Stimulated activated effector memory CD8-positive, alpha-beta T cell treated with anti-CD3 and anti-CD28 coated beads, Interleukin-12 subunit alpha, Interleukin-12 subunit beta, amount 100 ng/mL, for 72 hours (primary cell): ENCODE results near the gene TMEM120B.

ENCODE experiments used
- ATAC-seq: fragments of 150-1000 bp; cut with Tn5 transposase; 2 replicates; pipeline ENCODE4 v1.10.0; 2021
- DNase-seq, 2 donors: peaks; one replicate each; pipeline ENCODE4 v3.0.0; 2021 to 2022; ENCODE audit warnings: low spot score in 2 of 2
- H3K27ac Mint-ChIP-seq: one replicate; pipeline ENCODE4 v1.8.0; 2022; ENCODE audit warnings: mild to moderate bottlenecking, mixed read lengths
- H3K36me3 Mint-ChIP-seq: one replicate; pipeline ENCODE4 v1.8.0; 2022; ENCODE audit warnings: mild to moderate bottlenecking, mixed read lengths
- H3K4me1 Mint-ChIP-seq: one replicate; pipeline ENCODE4 v1.8.0; 2022; ENCODE audit warnings: mixed read lengths
- H3K4me3 Mint-ChIP-seq: one replicate; pipeline ENCODE4 v1.8.0; 2022; ENCODE audit warnings: mild to moderate bottlenecking, mixed read lengths
- H3K9me3 Mint-ChIP-seq: one replicate; pipeline ENCODE4 v1.8.0; 2022; ENCODE audit warnings: mixed read lengths

Gene TMEM120B

GRCh38 chr12:121769831-121770301 is 57.3 kb downstream of the TMEM120B start:
- no peak for ATAC-seq
- Mint-ChIP-seq H3K36me3 (peaks cover 15% of the 10 kb centered on the region), H3K4me3 (no peak overlapping the region), H3K4me1 (peaks cover 9% of the 10 kb centered on the region), H3K27ac (peak overlapping the region; percentile 54), H3K9me3 (no peaks in the 10 kb centered on the region)
- DNase-seq = no peak

GRCh38 chr12:121770388-121770787 is 57.8 kb downstream of the TMEM120B start:
- Mint-ChIP-seq H3K4me1 (peaks cover 9% of the 10 kb centered on the region), H3K9me3 (no peaks in the 10 kb centered on the region), H3K27ac (no peak overlapping the region), H3K36me3 (peaks cover 20% of the 10 kb centered on the region), H3K4me3 (no peak overlapping the region)
- DNase-seq = no peak
- ATAC-seq = no peak

DNA sequence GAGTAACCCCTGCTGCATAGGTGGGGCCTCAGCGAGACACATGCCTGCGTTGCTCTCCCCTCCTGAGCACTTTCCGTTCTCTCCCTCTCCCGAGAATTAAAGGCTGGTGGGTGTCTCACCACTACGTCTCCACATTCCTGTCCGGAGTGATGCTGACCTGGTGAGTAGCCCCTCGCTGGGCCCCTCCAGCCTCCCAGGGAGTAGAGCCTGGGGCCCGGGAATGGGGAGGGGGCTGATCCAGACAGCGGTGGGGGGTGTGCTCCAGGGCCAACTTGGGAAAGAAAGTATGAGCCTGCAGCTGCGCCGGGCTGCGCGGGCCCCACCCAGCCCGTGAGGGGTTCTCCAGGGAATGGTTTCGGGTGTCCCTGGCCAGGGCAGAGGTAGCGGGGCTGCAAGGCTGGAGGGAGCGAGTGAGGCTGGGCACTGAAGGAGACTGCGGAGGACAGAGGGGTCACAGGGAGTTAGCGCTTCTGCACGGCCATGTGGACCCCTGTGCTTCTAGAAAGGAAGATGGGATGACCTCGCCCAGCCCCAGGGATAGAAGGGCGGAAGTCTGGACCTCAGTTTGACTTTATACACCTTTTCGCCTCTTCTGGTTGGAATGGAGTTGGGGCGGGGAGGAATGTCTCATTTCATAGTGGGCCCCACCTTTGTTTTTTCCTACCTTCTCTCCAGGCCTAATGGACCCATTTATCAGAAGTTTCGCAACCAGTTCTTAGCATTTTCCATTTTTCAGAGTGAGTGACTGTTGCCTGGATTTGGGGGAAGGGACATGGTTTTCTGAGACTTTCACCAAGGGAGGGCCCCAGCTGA is 58.5 kb downstream of the TMEM120B start:
- ATAC-seq (no peak), DNase-seq (no peak)
- H3K4me1 Mint-ChIP-seq = peaks cover 11% of the 10 kb centered on the region
- peaks cover 25% of the 10 kb centered on the region for H3K36me3 Mint-ChIP-seq
- no peak overlapping the region for H3K4me3 Mint-ChIP-seq
- H3K27ac Mint-ChIP-seq = no peak overlapping the region
- H3K9me3 Mint-ChIP-seq = no peaks in the 10 kb centered on the region

DNA sequence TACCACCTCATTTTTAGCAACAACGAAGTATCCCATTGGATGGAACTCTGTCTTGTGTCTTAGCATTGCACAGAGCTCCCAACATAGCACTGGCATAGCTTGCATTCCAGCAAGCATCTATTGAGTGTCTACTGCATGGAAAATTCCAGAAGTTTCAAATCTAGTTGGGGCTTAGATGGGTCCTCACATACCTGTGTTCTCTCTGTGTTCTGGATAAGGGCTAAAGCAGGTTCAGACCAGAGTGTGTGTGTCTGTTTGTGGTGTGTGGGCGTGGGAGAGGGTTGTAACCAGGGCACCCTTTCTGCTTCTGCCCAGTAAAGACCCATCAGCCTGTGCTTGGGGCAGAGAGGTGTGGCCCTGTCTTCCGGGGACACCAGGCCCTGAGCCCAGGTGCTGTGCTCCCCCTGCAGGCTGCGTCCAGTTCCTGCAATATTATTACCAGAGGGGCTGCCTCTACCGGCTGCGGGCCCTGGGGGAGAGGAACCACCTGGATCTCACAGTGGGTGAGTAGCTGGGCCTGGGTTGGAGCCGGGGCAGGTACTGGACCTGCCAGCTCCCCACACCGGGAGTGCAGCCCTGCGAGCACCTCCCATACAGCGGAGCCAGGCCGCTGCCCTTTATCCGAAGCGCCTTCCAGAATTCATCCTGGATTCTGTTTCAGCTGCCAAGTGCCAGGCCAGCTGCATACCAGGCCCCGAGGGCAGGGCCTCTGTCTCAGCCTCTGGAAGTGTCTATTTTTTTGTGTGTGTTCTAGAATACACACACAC is 60.6 kb downstream of the TMEM120B start:
- Mint-ChIP-seq H3K4me3 (no peak overlapping the region), H3K27ac (peak overlapping the region; percentile 52)
- peak; percentile 77 to 88 for DNase-seq

GRCh38 chr12:121774968-121775474 is 62.5 kb downstream of the TMEM120B start:
- DNase-seq = no peak
- Mint-ChIP-seq H3K36me3 (peaks cover 63% of the 10 kb centered on the region), H3K27ac (no peak overlapping the region), H3K4me1 (peaks cover 22% of the 10 kb centered on the region), H3K9me3 (no peaks in the 10 kb centered on the region), H3K4me3 (no peak overlapping the region)
- ATAC-seq = no peak

More for the DNA sequence above, 60.6 kb downstream of the TMEM120B start:
- Mint-ChIP-seq H3K4me1 (peaks cover 15% of the 10 kb centered on the region), H3K9me3 (no peaks in the 10 kb centered on the region), H3K36me3 (peaks cover 45% of the 10 kb centered on the region)
- peak; percentile 88 for ATAC-seq

- no peaks in the 10 kb centered on the region for H3K9me3 Mint-ChIP-seq
- H3K36me3 Mint-ChIP-seq = peaks cover 68% of the 10 kb centered on the region
- DNase-seq (no peak), ATAC-seq (no peak)
- no peak overlapping the region for H3K27ac Mint-ChIP-seq
- H3K4me1 Mint-ChIP-seq = peaks cover 22% of the 10 kb centered on the region
- no peak overlapping the region for H3K4me3 Mint-ChIP-seq
Observed at GRCh38 chr12:121775501-121775900, 62.9 kb downstream of the TMEM120B start.

DNA sequence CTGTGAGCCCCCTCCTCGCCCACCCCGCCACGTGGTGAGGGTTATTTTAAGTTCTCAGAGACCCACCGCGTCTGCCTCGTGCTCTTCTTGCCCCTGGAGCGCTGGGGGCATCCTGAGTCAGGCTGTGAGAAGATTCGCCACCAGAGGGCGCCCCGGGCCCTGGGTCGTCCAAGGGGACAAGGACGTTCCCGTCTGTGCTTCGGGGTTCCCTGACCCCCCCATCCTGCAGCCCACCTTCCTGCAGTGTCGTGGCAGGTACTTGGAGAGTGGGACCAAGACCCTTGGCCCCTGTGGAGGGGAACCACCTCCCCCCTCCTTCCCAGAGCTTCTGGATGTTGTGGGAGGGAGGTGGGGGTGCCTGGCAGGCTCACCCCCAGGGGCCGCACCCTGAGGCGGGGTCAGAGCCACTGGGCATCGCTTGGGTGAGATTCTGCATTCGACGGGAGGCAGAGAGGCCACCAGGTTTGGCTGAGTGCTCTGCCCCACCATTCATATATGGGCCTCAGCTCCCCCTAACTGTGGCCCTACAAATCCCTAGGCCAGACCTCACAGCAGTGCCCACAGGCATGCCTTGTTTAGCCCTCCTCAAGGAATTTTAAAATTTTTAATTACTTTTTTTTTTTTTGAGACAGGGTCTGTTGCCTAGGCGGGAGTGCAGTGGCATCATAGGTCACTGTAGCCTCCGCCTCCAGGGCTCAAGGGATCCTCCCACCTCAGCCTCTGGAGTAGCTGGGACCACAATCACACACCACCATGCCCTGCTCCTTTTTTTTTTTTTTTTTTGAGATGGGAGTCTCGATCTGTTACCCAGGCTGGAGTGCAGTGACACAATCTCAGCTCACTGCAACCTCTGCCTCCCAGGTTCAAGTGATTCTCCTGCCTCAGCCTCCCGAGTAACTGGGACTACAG is 63.9 kb downstream of the TMEM120B start:
- H3K9me3 Mint-ChIP-seq = no peaks in the 10 kb centered on the region
- H3K4me1 Mint-ChIP-seq = peaks cover 29% of the 10 kb centered on the region
- no peak overlapping the region for H3K4me3 Mint-ChIP-seq
- DNase-seq (peak; percentile 96 to 97), ATAC-seq (peak; percentile 79)
- peak overlapping the region; percentile 80 for H3K27ac Mint-ChIP-seq
- peaks cover 78% of the 10 kb centered on the region for H3K36me3 Mint-ChIP-seq

- Mint-ChIP-seq H3K9me3 (no peaks in the 10 kb centered on the region), H3K36me3 (peaks cover 90% of the 10 kb centered on the region), H3K4me3 (no peak overlapping the region), H3K27ac (peak overlapping the region; percentile 94), H3K4me1 (peaks cover 42% of the 10 kb centered on the region)
- ATAC-seq (no peak), DNase-seq (no peak)
Observed at GRCh38 chr12:121778567-121779421, 66.2 kb downstream of the TMEM120B start.

DNA sequence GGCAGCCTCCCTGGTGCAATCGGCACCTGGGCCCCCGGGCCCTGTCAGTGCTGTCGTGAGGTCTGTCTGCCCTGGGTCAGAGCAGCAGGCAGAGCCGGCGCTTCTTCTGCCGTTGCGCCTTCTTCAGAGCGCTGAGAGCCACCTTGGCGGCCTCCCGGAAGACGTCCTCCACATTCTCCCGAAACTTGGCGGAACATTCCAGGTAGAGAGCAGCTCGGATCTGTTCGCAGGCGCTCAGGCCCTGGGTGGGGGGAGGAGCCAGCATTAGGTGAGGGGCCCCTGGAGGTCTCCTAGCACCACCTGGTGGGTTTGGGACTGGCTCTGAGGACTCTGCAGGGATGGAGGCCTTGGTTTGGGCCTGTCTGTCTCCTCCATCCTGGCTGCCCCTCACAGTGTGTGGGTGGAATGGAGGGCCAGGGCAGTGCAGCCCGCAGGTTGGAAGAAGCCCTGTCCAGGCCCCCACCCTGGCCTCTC is 66.9 kb downstream of the TMEM120B start:
- Mint-ChIP-seq H3K4me1 (peaks cover 49% of the 10 kb centered on the region), H3K36me3 (peaks cover 91% of the 10 kb centered on the region), H3K9me3 (no peaks in the 10 kb centered on the region), H3K4me3 (no peak overlapping the region), H3K27ac (peak overlapping the region; percentile 94)
- ATAC-seq (no peak), DNase-seq (no peak)

DNA sequence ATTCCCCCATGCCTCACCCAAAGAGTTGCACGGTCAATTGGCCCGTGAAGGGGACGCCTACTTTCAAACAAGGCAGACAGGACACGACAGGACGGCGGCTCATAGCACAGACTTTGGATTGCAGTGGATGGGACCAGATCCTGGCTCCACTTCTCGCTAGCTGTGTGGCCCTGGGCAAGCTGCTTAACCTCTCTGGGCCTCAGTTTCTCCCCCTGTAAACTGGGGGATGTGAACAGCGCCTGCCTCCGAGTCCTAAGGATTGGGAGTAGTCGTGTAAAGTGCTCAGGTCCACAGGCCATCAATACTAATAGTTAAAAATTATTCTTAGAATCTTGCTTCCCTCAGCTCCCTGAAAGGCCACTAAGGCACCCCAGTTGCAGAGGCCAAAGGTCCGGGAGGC is 67.9 kb downstream of the TMEM120B start:
- Mint-ChIP-seq H3K27ac (peak overlapping the region; percentile 94), H3K9me3 (no peaks in the 10 kb centered on the region), H3K36me3 (peaks cover 91% of the 10 kb centered on the region), H3K4me3 (peak overlapping the region; percentile 91), H3K4me1 (peaks cover 57% of the 10 kb centered on the region)
- ATAC-seq (no peak), DNase-seq (no peak)

- Mint-ChIP-seq H3K36me3 (peaks cover 92% of the 10 kb centered on the region), H3K27ac (peak overlapping the region; percentile 94), H3K4me1 (peaks cover 60% of the 10 kb centered on the region), H3K4me3 (peak overlapping the region; percentile 91), H3K9me3 (no peaks in the 10 kb centered on the region)
- peak; percentile 2 for ATAC-seq
- no peak for DNase-seq
Observed at GRCh38 chr12:121781484-121781997, 69.0 kb downstream of the TMEM120B start.

DNA sequence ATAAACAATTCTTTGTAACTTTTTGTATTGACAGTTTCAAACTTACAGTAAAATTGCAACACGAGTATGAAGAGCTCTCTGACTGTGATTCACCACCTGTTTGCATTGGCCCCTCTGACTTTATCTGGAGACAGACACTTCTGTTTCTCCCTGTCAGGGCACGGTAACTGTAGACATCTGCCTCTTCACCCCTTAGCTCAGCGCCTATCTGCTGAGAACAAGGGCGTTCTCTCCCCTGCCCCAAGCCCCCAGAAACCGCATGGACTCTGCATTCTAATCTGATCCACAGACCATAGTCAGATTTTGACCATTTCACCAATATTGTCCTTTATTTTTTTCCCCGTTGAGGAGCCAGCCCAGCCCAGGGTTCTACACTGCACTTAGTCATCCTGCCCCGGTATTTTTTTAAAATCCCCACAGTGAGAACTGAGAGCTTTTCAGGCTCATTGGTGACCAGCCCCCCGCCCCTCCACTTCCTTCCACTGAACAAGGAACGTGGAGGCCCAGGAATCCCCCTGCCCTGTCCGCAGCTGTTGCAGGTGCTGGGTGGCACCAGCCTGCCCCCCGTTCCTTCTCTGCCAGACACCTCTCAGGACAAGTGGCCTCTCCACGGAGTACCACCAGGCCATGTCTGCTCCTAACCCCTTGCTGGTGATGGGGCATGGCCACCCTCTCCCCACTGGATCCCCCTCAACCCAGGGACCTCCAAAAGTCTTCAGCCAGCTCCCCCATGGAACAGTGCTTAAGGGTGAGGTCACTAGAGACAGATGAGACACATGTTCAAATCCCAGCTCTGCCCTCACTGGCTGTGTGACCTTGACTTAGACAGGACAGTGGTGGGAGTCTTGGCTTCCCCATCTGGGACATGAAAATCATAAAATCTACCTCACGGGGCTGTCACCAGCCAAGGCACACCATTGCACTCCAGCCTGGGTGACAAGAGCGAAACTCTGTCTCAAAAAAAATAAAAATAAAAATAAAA is 69.7 kb downstream of the TMEM120B start:
- peak in 1 of 2 donors; percentile 81 for DNase-seq
- Mint-ChIP-seq H3K36me3 (peaks cover 94% of the 10 kb centered on the region), H3K4me1 (peaks cover 68% of the 10 kb centered on the region), H3K27ac (peak overlapping the region; percentile 94), H3K9me3 (no peaks in the 10 kb centered on the region), H3K4me3 (peak overlapping the region; percentile 91)
- peak; percentile 84 for ATAC-seq

DNA sequence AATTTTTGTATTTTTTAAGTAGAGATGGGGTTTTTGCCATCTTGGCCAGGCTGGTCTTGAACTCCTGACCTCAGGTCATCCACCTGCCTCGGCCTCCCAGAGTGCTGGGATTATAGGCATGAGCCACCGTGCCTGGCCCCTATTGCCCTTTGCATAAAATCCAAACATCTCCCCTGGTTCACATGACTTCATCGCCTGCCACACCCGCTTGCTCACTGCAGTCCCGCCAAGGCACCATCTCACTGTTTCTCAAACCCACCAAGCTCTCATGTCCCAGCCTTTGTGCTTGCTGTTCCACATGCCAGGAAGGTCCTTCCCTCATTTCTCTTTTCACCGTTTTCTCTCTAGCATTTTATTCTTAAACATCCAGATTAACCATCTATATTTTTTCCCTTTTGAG is 71.2 kb downstream of the TMEM120B start:
- ATAC-seq (no peak), DNase-seq (no peak)
- H3K27ac Mint-ChIP-seq = peak overlapping the region; percentile 94
- H3K4me1 Mint-ChIP-seq = peaks cover 76% of the 10 kb centered on the region
- H3K4me3 Mint-ChIP-seq = peak overlapping the region; percentile 91
- H3K36me3 Mint-ChIP-seq = peaks cover 94% of the 10 kb centered on the region
- H3K9me3 Mint-ChIP-seq = no peaks in the 10 kb centered on the region
